Bronchial epithelial cell (primary cell): Measurements from ENCODE around the gene FMNL1. TPM values are rescaled to one million over a fixed set of nuclear protein-coding genes. Genes with fewer than 3 reads are reported as not detected.

ENCODE experiments used
- DNase-seq: peaks from one replicate; pipeline ENCODE4 v3.0.0-alpha.2; 2010; ENCODE audit warnings: low read depth
- FAIRE-seq: peaks from 2 replicates; lab custom pipeline; 2011; peaks lifted over from hg19 to GRCh38; lab: Jason Lieb, UNC
- H3K27me3 ChIP-seq: 2 replicates; pipeline ENCODE4 v1.5.1; 2011; ENCODE audit warnings: low read length; ENCODE audit not compliant: control insufficient read depth, insufficient read depth
- H3K36me3 ChIP-seq: 2 replicates; pipeline ENCODE4 v1.5.1; 2011; ENCODE audit warnings: low read length; ENCODE audit not compliant: control insufficient read depth, insufficient read depth
- H3K4me3 ChIP-seq: 2 replicates; pipeline ENCODE4 v1.5.1; 2011; ENCODE audit warnings: mild to moderate bottlenecking, low read depth, low read length, control low read depth
- CTCF ChIP-seq: IDR thresholded peaks from 2 replicates; pipeline ENCODE4 v1.5.1; 2011; ENCODE audit warnings: mild to moderate bottlenecking, moderate library complexity, low read length, control low read depth, inconsistent platforms; ENCODE audit not compliant: insufficient read depth, severe bottlenecking
- total RNA-seq: library from RNA; depleted of rRNA; stranded (reverse); fragments of >200 nt; gene quantifications from 2 replicates; pipeline ENCODE4 v1.2.1, GENCODE V29; 2014

The FMNL1 gene
- total RNA-seq, 1 donor from 2014 or later: 0.53 TPM

- no peak for FAIRE-seq
- Histone ChIP-seq H3K4me3 (no peak overlapping the region), H3K36me3 (no peaks in the 10 kb centered on the region), H3K27me3 (peaks cover 1% of the 10 kb centered on the region)
- DNase-seq: no peak
- TF ChIP-seq CTCF: no peak
Measured at GRCh38 chr17:45223539-45224528, 2.1 kb downstream of the FMNL1 start.

GRCh38 chr17:45224671-45225050, 3.0 kb downstream of the FMNL1 start:
- no peak for TF ChIP-seq CTCF
- H3K4me3 ChIP-seq: no peak overlapping the region

GRCh38 chr17:45225051-45225700, 3.5 kb downstream of the FMNL1 start:
- no peaks in the 10 kb centered on the region for H3K36me3 ChIP-seq
- no peak overlapping the region for H3K4me3 ChIP-seq
- DNase-seq (peak; percentile 47), FAIRE-seq (no peak)
- no peak for TF ChIP-seq CTCF
- peaks cover 1% of the 10 kb centered on the region for H3K27me3 ChIP-seq

More at GRCh38 chr17:45224671-45225050, 3.0 kb downstream of the FMNL1 start:
- no peak for FAIRE-seq
- no peaks in the 10 kb centered on the region for H3K36me3 ChIP-seq
- H3K27me3 ChIP-seq: peaks cover 1% of the 10 kb centered on the region
- DNase-seq: no peak

- DNase-seq: peak; percentile 39
- no peak for TF ChIP-seq CTCF
- Histone ChIP-seq H3K27me3 (no peaks in the 10 kb centered on the region), H3K36me3 (no peaks in the 10 kb centered on the region), H3K4me3 (no peak overlapping the region)
- no peak for FAIRE-seq
Measured at GRCh38 chr17:45225964-45226530, 4.4 kb downstream of the FMNL1 start.

GRCh38 chr17:45226576-45226975, 4.9 kb downstream of the FMNL1 start:
- Histone ChIP-seq H3K4me3 (no peak overlapping the region), H3K36me3 (no peaks in the 10 kb centered on the region), H3K27me3 (no peaks in the 10 kb centered on the region)
- DNase-seq (no peak), FAIRE-seq (no peak)
- TF ChIP-seq CTCF: no peak
